ENCODE data around the gene NDE1. TPM values are rescaled to one million over a fixed set of nuclear protein-coding genes. Genes with fewer than 3 reads are reported as not detected.
"Not testable (repeated sequence)": the region's sequence is repeated elsewhere in the genome, so short reads cannot be mapped to it uniquely, and the experiment has no call there.

Gene NDE1
- total and polyA plus RNA-seq, 4 donors = 2.5 to 17.3 (median 4.4) TPM

DNA sequence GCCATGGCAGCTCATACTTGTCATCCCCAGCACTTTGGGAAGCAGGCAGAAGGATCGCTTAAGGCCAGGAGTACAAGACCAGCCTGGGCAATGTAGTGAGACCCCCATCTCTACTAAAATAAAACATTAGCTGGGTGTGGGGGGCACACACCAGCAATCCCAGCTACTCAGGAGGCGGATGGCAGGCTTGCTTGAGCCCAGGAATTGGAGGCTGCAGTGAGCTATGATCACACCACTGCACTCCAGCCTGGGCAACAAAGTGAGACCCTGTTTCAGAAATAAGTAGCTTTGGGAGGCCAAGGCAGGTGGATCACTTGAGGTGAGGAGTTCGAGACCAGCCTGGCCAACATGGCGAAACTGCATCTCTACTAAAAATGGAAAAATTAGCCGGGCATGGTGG is 77.7 kb downstream of the NDE1 start:
- not testable (repeated sequence) for H3K9me3 ChIP-seq (ENCODE audit: control insufficient read depth in 4 of 4, low read length in 3 of 4); H3K27me3 ChIP-seq (ENCODE audit: control insufficient read depth in 4 of 4, insufficient read depth in 4 of 4, low read length in 3 of 4); DNase-seq (ENCODE audit: low spot score); H3K9ac ChIP-seq (ENCODE audit: low read depth in 1 of 2, low read length in 2 of 2); H3K27ac ChIP-seq (ENCODE audit: low read depth in 1 of 2, low read length in 2 of 2); H3K4me1 ChIP-seq (ENCODE audit: control insufficient read depth in 4 of 4, insufficient read depth in 4 of 4, low read length in 3 of 4); H3K4me3 ChIP-seq (ENCODE audit: low read depth in 1 of 3, low read length in 3 of 3)
- WGBS = 97% methylated on average over 5 of the region's 5 CpGs
- peaks cover 0 to 16% (median 6%) of the 10 kb centered on the region in 4 donors for H3K36me3 ChIP-seq (ENCODE audit: control insufficient read depth in 4 of 4, insufficient read depth in 3 of 4, low read depth in 1 of 4, low read length in 3 of 4)

DNA sequence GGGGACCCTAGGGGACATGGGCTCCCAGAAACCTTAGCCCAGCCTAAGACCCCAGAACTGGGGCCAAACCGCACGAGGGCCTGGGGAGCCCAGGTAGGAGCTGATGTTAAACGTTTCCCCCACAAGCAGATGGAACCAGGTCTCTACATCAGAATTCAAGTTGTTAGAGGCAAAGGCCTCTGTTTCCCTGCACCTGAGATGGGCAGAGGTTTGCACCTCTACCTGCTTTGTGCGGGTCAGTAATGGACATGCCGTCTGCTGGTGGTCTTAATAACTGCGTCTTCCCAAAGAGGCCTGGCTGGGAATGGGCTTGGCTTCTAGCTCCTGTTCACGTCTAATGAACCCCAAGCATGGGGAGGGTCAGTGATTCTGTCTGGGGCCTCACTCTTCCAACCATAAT is 79.1 kb downstream of the NDE1 start:
- Histone ChIP-seq H3K4me3 (ENCODE audit: low read depth in 1 of 3, low read length in 3 of 3) (no peak overlapping the region), H3K4me1 (ENCODE audit: control insufficient read depth in 4 of 4, insufficient read depth in 4 of 4, low read length in 3 of 4) (no peaks in the 10 kb centered on the region), H3K27me3 (ENCODE audit: control insufficient read depth in 4 of 4, insufficient read depth in 4 of 4, low read length in 3 of 4) (no peaks in the 10 kb centered on the region), H3K27ac (ENCODE audit: low read depth in 1 of 2, low read length in 2 of 2) (no peak overlapping the region), H3K9me3 (ENCODE audit: control insufficient read depth in 4 of 4, low read length in 3 of 4) (no peaks in the 10 kb centered on the region), H3K9ac (ENCODE audit: low read depth in 1 of 2, low read length in 2 of 2) (no peak overlapping the region), H3K36me3 (ENCODE audit: control insufficient read depth in 4 of 4, insufficient read depth in 3 of 4, low read depth in 1 of 4, low read length in 3 of 4) (peaks cover 0 to 15% (median 6%) of the 10 kb centered on the region in 4 donors)
- TF ChIP-seq JUND (IDR thresholded peaks at IDR 0.05) (no peak), FOXA1 (IDR thresholded peaks at IDR 0.05) (no peak), FOXA2 (IDR thresholded peaks at IDR 0.05) (no peak), RXRA (IDR thresholded peaks at IDR 0.05) (no peak), YY1 (IDR thresholded peaks at IDR 0.05) (no peak)
- 97% methylated on average over 7 of the region's 7 CpGs for WGBS
- no peak for DNase-seq (ENCODE audit: low spot score)

DNA sequence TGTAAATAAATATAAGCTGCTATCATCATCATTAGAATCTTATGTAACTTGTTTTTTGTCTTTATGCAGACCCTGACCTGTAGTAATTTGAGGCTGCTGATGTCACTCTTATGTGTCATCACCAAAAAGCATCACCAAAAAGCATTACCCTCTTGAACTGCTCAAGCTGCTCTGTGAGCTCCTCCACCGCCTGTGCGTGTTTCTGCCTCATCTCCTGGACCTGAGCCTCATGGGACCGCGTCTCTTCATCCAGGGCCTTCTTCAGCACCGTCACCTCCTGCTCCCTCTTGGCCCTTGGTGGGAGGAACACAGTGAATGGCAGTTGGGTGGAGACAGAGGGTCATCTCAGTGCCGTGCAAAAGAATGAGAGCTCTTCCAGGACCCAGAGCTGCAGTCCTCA is 82.4 kb downstream of the NDE1 start:
- Histone ChIP-seq H3K4me3 (ENCODE audit: low read depth in 1 of 3, low read length in 3 of 3) (no peak overlapping the region), H3K36me3 (ENCODE audit: control insufficient read depth in 4 of 4, insufficient read depth in 3 of 4, low read depth in 1 of 4, low read length in 3 of 4) (no peaks in the 10 kb centered on the region), H3K9me3 (ENCODE audit: control insufficient read depth in 4 of 4, low read length in 3 of 4) (no peaks in the 10 kb centered on the region), H3K27me3 (ENCODE audit: control insufficient read depth in 4 of 4, insufficient read depth in 4 of 4, low read length in 3 of 4) (no peaks in the 10 kb centered on the region), H3K27ac (ENCODE audit: low read depth in 1 of 2, low read length in 2 of 2) (no peak overlapping the region), H3K4me1 (ENCODE audit: control insufficient read depth in 4 of 4, insufficient read depth in 4 of 4, low read length in 3 of 4) (no peaks in the 10 kb centered on the region), H3K9ac (ENCODE audit: low read depth in 1 of 2, low read length in 2 of 2) (no peak overlapping the region)
- TF ChIP-seq TAF1 (conservative IDR thresholded peaks at IDR 0.05) (no peak), EGR1 (IDR thresholded peaks at IDR 0.05; ENCODE audit: low read depth in 2 of 2) (no peak), FOXA1 (IDR thresholded peaks at IDR 0.05) (no peak), GABPA (IDR thresholded peaks at IDR 0.05 in 1 of 2, conservative IDR thresholded peaks at IDR 0.05 in 1 of 2) (no peak), RAD21 (IDR thresholded peaks at IDR 0.05) (no peak), SP1 (IDR thresholded peaks at IDR 0.05) (no peak), HNF4A (conservative IDR thresholded peaks at IDR 0.05) (no peak), FOXA2 (IDR thresholded peaks at IDR 0.05) (no peak), HNF4G (IDR thresholded peaks at IDR 0.05) (no peak)
- TF ChIP-seq, protein P1, sequence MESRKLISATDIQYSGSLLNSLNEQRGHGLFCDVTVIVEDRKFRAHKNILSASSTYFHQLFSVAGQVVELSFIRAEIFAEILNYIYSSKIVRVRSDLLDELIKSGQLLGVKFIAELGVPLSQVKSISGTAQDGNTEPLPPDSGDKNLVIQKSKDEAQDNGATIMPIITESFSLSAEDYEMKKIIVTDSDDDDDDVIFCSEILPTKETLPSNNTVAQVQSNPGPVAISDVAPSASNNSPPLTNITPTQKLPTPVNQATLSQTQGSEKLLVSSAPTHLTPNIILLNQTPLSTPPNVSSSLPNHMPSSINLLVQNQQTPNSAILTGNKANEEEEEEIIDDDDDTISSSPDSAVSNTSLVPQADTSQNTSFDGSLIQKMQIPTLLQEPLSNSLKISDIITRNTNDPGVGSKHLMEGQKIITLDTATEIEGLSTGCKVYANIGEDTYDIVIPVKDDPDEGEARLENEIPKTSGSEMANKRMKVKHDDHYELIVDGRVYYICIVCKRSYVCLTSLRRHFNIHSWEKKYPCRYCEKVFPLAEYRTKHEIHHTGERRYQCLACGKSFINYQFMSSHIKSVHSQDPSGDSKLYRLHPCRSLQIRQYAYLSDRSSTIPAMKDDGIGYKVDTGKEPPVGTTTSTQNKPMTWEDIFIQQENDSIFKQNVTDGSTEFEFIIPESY (IDR thresholded peaks at IDR 0.05) = no peak
- TF ChIP-seq, protein P2, sequence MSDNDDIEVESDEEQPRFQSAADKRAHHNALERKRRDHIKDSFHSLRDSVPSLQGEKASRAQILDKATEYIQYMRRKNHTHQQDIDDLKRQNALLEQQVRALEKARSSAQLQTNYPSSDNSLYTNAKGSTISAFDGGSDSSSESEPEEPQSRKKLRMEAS (IDR thresholded peaks at IDR 0.05) = no peak
- TF ChIP-seq, protein P3, sequence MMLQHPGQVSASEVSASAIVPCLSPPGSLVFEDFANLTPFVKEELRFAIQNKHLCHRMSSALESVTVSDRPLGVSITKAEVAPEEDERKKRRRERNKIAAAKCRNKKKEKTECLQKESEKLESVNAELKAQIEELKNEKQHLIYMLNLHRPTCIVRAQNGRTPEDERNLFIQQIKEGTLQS (IDR thresholded peaks at IDR 0.05) = no peak
- TF ChIP-seq, protein P4, sequence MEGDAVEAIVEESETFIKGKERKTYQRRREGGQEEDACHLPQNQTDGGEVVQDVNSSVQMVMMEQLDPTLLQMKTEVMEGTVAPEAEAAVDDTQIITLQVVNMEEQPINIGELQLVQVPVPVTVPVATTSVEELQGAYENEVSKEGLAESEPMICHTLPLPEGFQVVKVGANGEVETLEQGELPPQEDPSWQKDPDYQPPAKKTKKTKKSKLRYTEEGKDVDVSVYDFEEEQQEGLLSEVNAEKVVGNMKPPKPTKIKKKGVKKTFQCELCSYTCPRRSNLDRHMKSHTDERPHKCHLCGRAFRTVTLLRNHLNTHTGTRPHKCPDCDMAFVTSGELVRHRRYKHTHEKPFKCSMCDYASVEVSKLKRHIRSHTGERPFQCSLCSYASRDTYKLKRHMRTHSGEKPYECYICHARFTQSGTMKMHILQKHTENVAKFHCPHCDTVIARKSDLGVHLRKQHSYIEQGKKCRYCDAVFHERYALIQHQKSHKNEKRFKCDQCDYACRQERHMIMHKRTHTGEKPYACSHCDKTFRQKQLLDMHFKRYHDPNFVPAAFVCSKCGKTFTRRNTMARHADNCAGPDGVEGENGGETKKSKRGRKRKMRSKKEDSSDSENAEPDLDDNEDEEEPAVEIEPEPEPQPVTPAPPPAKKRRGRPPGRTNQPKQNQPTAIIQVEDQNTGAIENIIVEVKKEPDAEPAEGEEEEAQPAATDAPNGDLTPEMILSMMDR (IDR thresholded peaks at IDR 0.05; ENCODE audit: low read depth, low read length, missing input control) = no peak
- 92% methylated on average over 6 of the region's 6 CpGs for WGBS
- no peak for DNase-seq (ENCODE audit: low spot score)

Data from liver (tissue), 9 donors.